GM19023 (cell line): ENCODE measurements around the gene DAPL1.
"Not testable (repeated sequence)": the region's sequence is repeated elsewhere in the genome, so short reads cannot be mapped to it uniquely, and the experiment has no call there.

Experiments used
- ATAC-seq: cut with Tn5 transposase; IDR thresholded peaks from one replicate; pipeline ENCODE4 v1.9.1; 2021; ENCODE audit warnings: mild to moderate bottlenecking, moderate library complexity; ENCODE audit not compliant: unreplicated experiment

Gene DAPL1

DNA sequence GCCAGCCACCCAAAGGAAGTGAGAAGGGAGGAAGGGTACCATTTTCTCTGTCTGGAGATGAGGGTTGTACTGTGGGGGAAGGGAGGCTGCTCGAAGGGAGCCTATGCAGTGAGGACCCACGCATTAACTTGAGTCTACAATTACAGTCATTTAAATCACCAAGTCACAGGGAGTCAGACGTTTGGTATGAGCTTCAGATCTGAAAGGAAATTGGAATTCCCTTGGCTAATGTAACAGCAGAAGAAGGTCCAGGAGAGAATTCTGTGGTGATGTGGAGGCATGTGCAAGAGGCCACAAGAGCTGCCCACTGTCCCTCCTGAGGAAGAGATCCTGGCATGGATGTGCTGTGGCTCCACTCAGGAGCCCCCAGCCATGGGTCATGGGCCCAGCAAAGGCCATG, 22.5 kb downstream of the DAPL1 start:
- no peak for ATAC-seq

GRCh38 chr2:158818511-158818910, 23.4 kb downstream of the DAPL1 start:
- no peak for ATAC-seq

DNA sequence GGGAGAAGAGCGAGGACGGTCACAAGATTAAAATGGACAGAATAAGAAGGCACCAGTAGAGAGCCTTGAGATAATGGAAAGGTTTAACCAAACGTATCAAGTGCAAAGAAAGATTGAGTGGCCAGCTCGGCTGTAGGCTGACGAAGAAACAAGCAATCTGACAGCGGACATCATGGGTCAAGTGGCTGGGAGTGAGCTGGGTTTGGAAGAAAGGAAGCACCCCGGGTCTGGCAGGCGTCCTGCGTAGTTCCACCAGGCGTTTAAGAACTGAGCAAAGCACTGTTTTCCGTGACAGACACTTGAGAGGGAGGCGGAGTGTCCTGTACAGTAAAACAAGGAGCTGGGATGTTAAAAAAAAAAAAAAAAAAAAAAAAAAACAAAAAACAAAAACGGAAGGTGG, 27.1 kb downstream of the DAPL1 start:
- no peak for ATAC-seq

- ATAC-seq, result no peak
These were observed 28.5 kb downstream of the DAPL1 start for GRCh38 chr2:158823486-158824237.

DNA sequence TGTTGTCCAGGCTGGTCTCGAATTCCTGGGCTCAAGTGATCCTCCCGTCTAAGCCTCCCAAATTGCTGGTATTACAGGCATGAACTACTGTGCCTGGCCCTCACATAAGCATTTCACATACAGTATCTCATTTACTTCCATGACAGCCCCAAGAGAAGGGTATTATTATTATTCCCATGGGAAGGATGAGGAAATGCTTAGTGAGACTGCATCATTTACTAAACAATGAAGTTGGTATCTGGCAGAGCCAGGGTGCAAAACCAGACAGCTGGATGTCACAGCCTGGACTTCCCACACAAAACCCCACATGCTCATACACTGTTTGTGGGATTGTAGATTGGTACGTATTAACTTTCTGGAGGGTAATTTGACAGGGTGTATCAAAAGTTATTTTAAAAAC, 29.9 kb downstream of the DAPL1 start:
- no peak for ATAC-seq

- no peak for ATAC-seq
These were observed 31.8 kb downstream of the DAPL1 start for GRCh38 chr2:158826965-158827364.

- ATAC-seq, result no peak
These were observed 33.5 kb downstream of the DAPL1 start for GRCh38 chr2:158828378-158829164.

GRCh38 chr2:158829167-158829566, 34.0 kb downstream of the DAPL1 start:
- ATAC-seq, result no peak

DNA sequence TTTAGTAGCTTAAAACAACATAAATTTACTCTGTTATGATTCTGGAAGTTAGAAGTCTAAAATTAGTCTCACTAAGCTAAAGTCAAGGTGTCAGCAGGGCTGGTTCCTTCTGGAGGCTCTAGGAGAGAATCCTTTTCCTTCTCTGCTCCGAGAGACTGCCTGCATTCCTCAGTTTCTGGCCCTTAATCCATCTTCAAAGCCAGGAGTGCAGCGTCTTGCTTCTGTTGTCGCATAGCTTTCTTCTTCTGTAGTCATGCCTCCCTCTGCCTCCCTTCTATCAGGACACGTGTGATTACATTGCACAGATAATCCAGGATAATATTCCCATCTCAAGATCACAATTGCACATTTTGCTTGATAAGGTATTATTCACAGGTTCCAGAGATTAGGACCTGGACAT, 35.1 kb downstream of the DAPL1 start:
- no peak for ATAC-seq

DNA sequence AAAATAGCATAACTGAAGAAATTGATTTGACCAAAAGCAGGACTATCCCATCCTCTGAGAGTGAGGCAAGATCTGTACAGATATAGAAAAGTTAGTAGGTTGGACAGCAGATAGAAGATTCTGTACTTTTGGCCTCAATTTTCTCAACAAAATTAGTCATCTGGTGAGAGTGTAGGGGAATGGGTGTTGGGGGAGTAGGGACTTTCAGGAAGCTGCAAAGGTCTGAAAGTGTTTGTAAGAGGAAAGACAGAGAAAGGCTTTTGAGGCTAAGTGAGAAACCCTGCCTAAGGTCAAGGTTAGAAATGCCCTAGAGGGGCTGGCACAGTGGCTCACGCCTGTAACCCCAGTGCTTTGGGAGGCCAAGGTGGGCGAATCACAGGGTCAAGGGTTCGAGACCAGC, 40.3 kb downstream of the DAPL1 start:
- ATAC-seq, result no peak

DNA sequence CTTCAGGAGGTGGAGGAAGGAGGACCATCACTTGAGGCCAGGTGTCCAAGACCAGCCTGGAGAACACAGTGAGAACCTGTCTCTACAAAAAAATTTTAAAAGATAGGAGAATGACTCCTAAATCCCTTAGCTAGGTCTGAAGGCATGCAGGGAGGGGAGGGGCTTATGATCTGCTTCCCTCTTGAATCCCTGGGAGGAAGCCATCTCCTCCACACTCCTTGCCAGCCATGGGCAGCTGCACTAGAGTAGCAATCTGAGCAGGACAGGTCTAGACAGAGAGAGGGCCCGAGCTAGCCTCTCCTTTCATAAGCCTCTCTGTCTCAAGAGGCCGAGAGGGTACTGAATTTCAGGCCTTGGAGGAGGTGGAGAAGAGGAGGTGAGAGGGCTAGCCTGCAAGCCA, 42.5 kb downstream of the DAPL1 start:
- no peak for ATAC-seq

GRCh38 chr2:158841850-158842249, 46.7 kb downstream of the DAPL1 start:
- ATAC-seq, result no peak

DNA sequence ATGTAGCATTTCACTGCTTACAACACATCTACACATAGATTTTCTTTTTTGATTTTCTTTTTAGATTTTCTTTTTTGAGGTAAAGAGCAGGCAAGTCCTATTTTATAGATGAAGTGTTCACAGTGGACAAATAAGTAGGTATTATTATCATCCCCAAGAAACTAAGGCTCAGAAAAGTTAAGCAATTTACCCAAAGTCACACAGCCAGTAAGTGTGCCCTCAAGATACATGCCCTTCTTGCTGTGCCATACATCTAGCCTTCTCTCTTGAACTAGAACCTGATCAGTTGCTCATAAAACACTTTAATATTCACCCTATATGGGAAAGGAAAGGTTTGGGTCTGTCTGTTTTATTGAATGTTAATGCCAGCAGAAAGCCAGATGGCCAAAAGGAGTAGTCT, 50.3 kb downstream of the DAPL1 start:
- ATAC-seq, result no peak

DNA sequence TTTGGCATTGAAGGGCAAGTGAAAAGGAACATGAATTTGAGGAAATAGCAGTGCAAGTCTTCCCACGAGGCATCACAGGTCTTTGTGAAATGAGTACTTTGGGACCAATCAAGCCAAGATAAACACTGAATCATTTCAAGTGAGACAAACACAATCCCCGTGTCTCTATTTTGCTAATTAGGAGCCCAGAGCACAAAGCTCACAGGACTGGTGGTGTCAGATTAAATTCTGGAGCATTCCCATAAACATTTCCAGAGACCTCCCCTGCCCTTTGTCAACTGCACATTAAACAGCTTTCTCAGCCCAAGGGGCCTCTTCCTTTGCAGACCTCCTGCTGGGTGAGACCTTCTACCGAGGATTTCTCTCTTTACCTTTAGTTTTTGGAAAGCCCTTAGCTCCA, 50.7 kb downstream of the DAPL1 start:
- no peak for ATAC-seq

- ATAC-seq, result not testable (repeated sequence)
These were observed 52.4 kb downstream of the DAPL1 start for GRCh38 chr2:158847526-158847925.

DNA sequence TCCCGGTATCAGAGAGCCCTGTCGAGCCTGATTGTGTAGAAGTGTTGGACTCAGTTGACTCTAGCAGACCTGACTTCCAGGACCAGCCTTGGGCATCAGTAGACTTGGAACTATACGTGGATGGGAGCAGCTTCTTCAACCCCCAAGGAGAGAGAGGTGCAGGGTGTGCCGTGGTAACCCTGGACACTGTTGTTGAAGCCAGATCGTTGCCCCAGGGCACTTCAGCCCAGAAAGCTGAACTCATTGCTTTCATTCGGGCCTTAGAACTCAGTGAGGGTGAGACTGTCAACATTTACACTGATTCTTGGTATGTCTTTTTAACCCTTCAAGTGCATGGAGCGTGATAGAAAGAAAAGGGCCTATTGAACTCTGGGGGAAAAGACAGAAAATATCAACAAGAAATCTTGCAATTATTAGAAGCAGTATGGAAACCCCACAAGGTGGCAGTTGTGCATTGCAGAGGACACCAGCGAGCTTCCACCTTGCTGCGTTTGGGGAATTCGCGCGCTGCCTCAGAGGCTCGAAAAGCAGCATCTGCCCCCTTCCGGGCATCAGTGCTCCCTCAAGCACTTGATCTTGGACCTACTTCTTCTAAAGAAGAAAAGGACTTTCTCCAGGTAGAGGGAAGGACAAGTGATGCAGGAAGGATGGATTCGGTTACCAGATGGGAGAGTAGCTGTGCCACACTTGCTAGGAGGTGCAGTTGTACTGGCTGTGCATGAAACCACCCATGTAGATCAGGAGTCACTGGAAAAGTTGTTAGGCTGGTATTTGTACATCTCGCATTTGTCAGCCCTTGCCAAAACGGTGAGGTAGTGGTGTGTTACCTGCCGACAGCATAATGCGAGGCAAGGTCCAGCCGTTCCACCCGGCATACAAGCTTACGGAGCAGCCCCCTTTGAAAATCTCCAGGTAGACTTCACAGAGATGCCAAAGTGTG, 53.2 kb downstream of the DAPL1 start:
- ATAC-seq, result not testable (repeated sequence)

GRCh38 chr2:158860179-158860578, 65.1 kb downstream of the DAPL1 start:
- not testable (repeated sequence) for ATAC-seq

DNA sequence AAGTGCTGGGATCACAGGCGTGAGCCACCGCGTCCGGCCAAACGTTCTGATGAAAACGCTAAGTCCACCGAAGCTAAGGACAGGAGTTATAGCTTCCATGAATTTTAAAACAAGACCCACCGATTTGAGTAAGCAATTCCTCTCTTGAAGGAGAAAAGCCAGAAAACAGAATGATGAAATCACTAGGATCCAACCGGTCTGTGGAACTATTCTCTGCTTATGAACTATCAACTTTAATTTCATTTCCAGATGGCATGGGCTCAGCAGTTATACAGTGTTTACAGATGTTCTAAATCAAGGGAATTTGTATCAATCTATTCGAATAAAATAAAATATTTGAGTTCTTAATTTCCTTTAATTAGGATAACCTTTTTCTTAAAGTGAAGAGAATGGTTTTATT, 66.5 kb downstream of the DAPL1 start:
- not testable (repeated sequence) for ATAC-seq

DNA sequence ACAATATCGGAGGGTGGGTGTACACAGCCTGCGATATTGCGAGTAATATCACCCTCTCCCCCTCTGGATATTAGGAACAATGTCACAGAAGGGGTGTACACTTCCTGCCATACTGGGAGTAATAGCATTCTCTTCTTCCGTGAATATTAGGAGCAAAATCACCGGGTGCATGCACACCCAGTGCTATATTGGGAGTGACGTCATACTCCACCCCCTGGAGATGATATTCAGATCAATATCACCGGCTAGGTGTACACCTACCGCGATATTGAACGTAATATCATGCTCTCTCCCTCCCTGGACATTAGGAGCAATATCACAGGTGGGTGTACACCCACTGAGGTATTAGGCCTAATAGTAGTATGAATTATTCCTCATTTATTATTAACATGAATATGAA, 70.4 kb downstream of the DAPL1 start:
- ATAC-seq, result not testable (repeated sequence)
